BJ (cell line): ENCODE measurements around the gene PEAR1. TPM values are rescaled to one million over a fixed set of nuclear protein-coding genes. Genes with fewer than 3 reads are reported as not detected.

Source experiments
- CTCF ChIA-PET: fragments of 350-600 bp; formaldehyde crosslinking; extraction: SDS; loops from one replicate; lab custom pipeline; 2021; ENCODE audit warnings: antibody characterized with exemption, inconsistent platforms; lab: Yijun Ruan, JAX
- POLR2A ChIA-PET: fragments of 300-600 bp; sonication (Branson Sonifier 250); formaldehyde crosslinking; extraction: SDS; loops from one replicate; lab custom pipeline; 2021; ENCODE audit warnings: antibody characterized with exemption; lab: Charles Lee
- DNase-seq: peaks from one replicate; pipeline ENCODE4 v3.0.0-alpha.2; 2011; ENCODE audit warnings: low read depth
- H3K27me3 ChIP-seq: 2 replicates; pipeline ENCODE4 v1.6.0; 2011; ENCODE audit warnings: low read length; ENCODE audit not compliant: control insufficient read depth, insufficient read depth
- H3K36me3 ChIP-seq: 2 replicates; pipeline ENCODE4 v1.5.1; 2011; ENCODE audit warnings: low read length; ENCODE audit not compliant: control insufficient read depth, insufficient read depth
- H3K4me3 ChIP-seq: 2 replicates; pipeline ENCODE4 v1.5.1; 2011; ENCODE audit warnings: low read depth, mild to moderate bottlenecking, control low read depth, low read length
- polyA plus RNA-seq: library from polyadenylated mRNA; depleted of rRNA; stranded (reverse); fragments of >200 nt; gene quantifications from 2 replicates; pipeline ENCODE4 v1.2.3, GENCODE V29; 2011
- TF ChIP-seq, protein P1 (sequence below): IDR thresholded peaks from 2 replicates; pipeline ENCODE4 v1.5.1; 2011; ENCODE audit warnings: low read depth, mild to moderate bottlenecking, control low read depth, inconsistent platforms, low read length, moderate library complexity; ENCODE audit not compliant: insufficient read depth

PEAR1 gene
- polyA plus RNA-seq, 1 experiment: 50.4 TPM

DNA sequence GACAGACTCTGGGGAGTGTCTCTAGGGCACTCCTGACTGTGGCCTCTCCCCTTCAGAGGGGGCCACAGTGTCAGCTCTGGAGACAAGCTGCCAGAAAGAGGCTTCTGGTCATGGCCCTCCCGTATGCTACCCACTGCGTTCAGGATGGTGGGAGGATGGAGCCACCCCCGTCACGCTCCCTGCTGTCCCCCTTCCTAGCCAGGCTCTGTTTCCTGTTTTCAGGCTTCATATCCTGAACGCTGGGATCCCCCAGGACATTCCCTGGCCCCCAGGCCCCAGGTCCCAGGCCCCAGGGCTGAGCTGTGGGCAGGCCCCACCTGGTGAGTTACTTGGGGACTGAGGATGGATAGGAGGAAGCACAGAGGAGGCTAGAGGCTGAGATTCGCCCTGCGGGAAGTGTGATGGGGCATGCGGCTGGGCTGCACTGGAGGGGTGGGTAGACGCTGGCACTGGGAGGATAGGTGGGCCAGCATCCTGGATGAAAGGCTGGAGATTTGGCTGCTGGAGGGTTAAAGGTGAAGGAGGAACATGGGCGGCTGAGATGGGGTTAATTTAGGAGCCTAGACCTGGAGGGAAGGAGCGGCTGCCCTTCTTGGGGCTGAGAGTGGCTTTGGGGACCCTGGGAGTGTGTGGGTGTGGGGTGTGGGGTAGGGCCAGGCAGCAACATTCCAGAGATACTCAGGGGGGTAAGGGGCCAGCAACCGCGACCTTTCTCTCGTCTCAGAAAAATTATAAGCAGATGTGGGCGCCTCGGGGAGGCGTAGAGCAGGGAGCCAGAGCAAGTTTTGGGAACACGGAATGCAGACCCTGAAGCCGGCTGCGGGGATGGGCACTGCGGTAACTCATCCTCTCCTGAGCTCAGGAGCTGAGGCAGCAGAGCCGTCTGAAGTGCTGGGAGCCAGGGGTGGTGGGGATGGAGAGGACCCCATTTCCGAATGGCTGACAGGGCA lies 8.7 kb downstream of the PEAR1 start:
- Histone ChIP-seq H3K4me3 (no peak overlapping the region), H3K27me3 (no peaks in the 10 kb centered on the region), H3K36me3 (peaks cover 21% of the 10 kb centered on the region)
- ChIA-PET POLR2A (interaction anchor here (1.0 kb wide), 1 partner anchor 194 kb away, joined by 4 read pairs; no protein-coding TSS in a partner anchor), CTCF (interaction anchor here (0.6 to 7.4 kb wide), 9 partner anchors 9 to 276 kb away, joined by 3 to 64 read pairs (median 3); partner anchors contain the start of gene LRRC71)
- TF ChIP-seq, protein P1, sequence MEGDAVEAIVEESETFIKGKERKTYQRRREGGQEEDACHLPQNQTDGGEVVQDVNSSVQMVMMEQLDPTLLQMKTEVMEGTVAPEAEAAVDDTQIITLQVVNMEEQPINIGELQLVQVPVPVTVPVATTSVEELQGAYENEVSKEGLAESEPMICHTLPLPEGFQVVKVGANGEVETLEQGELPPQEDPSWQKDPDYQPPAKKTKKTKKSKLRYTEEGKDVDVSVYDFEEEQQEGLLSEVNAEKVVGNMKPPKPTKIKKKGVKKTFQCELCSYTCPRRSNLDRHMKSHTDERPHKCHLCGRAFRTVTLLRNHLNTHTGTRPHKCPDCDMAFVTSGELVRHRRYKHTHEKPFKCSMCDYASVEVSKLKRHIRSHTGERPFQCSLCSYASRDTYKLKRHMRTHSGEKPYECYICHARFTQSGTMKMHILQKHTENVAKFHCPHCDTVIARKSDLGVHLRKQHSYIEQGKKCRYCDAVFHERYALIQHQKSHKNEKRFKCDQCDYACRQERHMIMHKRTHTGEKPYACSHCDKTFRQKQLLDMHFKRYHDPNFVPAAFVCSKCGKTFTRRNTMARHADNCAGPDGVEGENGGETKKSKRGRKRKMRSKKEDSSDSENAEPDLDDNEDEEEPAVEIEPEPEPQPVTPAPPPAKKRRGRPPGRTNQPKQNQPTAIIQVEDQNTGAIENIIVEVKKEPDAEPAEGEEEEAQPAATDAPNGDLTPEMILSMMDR: no peak
- no peak for DNase-seq

DNA sequence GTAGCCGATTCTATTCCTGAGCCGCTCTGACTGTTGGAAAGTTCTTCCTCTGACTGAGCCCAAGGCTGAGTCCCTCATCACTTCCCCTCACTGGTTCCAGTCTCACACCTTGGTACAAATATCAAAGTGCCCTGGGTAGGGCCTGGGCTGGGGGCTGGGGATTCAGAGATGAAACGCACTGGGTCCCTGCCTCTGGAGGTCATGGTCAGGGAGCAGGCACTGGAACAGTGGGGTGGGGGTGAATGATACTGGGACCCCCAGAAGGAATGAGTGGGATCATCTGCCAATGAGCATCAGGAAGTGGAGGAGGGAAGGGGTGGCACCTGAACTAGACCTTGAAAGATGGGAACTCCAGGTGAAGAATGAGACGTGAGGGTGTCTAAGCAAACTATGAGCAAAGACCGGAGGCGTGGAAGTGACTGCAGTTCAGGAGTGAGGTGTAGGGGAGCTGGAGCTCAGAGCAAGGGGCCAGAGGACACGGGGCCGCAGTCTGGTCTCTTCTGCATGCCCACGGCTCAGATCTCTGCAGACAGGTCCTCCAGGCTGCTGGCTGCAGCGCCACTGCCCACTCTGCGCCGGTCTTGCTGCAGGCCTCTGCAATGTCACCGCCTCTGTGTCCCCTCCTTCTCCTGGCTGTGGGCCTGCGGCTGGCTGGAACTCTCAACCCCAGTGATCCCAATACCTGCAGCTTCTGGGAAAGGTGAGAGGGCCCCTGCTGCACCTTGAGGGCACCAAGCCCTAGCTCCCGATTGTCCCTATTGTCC lies 10.0 kb downstream of the PEAR1 start:
- no peak overlapping the region for H3K4me3 ChIP-seq
- H3K36me3 ChIP-seq: peaks cover 29% of the 10 kb centered on the region
- TF ChIP-seq, protein P1: no peak
- CTCF ChIA-PET: interaction anchor here (1.0 to 7.4 kb wide), 4 partner anchors 8 to 177 kb away, joined by 4 to 64 read pairs (median 28); partner anchors contain the start of gene LRRC71
- DNase-seq: no peak
- POLR2A ChIA-PET: no interaction called here
- no peaks in the 10 kb centered on the region for H3K27me3 ChIP-seq

DNA sequence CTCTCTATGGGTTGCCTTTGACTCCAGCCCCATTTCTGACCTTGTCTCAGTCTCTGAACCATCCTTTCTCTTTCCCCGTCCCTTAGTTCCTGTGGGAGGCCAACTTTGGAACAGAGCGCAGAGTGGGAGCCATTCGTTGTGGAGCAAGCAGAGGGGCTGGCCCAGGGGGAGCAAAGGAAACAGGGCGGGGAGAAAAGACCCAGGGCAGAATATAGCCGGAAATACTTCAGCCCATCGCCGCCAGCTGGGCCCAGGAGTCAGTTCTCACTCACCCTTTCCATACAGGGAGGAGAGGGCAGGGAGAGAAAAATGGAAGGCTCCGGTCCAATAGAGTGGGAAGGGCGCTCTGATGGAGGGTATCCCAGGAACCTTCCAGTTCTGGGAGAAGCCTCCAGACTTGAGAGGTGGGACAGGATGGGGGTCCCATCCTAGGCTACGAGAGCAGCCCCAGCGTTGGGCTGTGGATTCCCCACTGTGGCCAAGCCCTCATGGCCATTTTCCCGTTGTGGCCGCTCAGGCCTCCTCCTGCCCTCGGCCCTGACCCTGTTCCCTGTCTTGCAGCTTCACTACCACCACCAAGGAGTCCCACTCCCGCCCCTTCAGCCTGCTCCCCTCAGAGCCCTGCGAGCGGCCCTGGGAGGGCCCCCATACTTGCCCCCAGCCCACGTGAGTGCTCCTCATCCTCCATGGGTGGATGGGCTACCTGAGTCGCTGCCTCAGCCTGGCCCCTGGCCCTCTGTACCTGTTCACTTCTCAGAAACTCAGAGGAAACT lies 10.9 kb downstream of the PEAR1 start:
- H3K36me3 ChIP-seq: peaks cover 37% of the 10 kb centered on the region
- H3K27me3 ChIP-seq: no peaks in the 10 kb centered on the region
- ChIA-PET CTCF (interaction anchor here (1.0 to 5.5 kb wide), 3 partner anchors 13 to 178 kb away, joined by 4 to 34 read pairs (median 21); partner anchors contain the start of gene LRRC71), POLR2A (no interaction called here)
- H3K4me3 ChIP-seq: no peak overlapping the region
- DNase-seq: no peak
- TF ChIP-seq, protein P1: no peak

DNA sequence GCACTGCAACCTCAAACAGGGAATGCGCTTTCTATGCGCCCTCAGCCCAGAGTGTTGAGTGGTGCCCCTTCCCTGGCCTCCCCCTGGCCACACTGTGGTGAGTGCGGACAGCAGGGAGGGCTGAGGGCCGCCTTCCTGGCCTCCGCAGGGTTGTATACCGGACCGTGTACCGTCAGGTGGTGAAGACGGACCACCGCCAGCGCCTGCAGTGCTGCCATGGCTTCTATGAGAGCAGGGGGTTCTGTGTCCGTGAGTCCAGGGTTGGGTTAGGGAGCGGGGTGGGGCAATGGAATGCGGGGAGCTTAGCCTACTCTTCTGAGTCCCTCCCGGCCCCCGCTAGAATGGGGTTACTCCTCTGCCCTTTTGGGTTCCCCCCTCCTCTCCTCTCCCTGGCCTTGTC lies 11.7 kb downstream of the PEAR1 start:
- H3K4me3 ChIP-seq: no peak overlapping the region
- no peaks in the 10 kb centered on the region for H3K27me3 ChIP-seq
- ChIA-PET POLR2A (no interaction called here), CTCF (no interaction called here)
- DNase-seq: no peak
- TF ChIP-seq, protein P1: no peak
- peaks cover 44% of the 10 kb centered on the region for H3K36me3 ChIP-seq
